Activated CD4-positive, alpha-beta T cell treated with anti-CD3 and anti-CD28 coated beads for 24 hours (primary cell): Measurements from ENCODE around the gene EPS8L2.

Experiments
- DNase-seq, 2 donors: peaks; one replicate each; pipeline ENCODE4 v3.0.0-alpha.2; 2020; ENCODE audit warnings: low read depth in 2 of 2

EPS8L2 gene

GRCh38 chr11:704781-705645, 1.0 kb upstream of the EPS8L2 start:
- DNase-seq, result no peak

- no peak for DNase-seq
These were observed 467 bp downstream of the EPS8L2 start for GRCh38 chr11:706439-706956.

- no peak for DNase-seq
These were observed 1.2 kb downstream of the EPS8L2 start for GRCh38 chr11:706957-707816.

- no peak for DNase-seq
These were observed 1.9 kb downstream of the EPS8L2 start for GRCh38 chr11:707817-708420.

- DNase-seq, result no peak
These were observed 2.5 kb downstream of the EPS8L2 start for GRCh38 chr11:708511-708910.

GRCh38 chr11:709109-709997, 3.3 kb downstream of the EPS8L2 start:
- no peak for DNase-seq

- no peak for DNase-seq
These were observed 8.4 kb downstream of the EPS8L2 start for GRCh38 chr11:714436-714835.

GRCh38 chr11:719214-720016, 13.4 kb downstream of the EPS8L2 start:
- no peak for DNase-seq

GRCh38 chr11:720017-720641, 14.1 kb downstream of the EPS8L2 start:
- no peak for DNase-seq

- peak in 1 of 2 donors; percentile 39 for DNase-seq
These were observed 14.7 kb downstream of the EPS8L2 start for GRCh38 chr11:720642-721246.

- DNase-seq, result no peak
These were observed 15.3 kb downstream of the EPS8L2 start for GRCh38 chr11:721247-721740.

- DNase-seq, result peak in 1 of 2 donors; percentile 33
These were observed 15.8 kb downstream of the EPS8L2 start for GRCh38 chr11:721741-722345.

GRCh38 chr11:722346-722811, 16.3 kb downstream of the EPS8L2 start:
- no peak for DNase-seq

- DNase-seq, result no peak
These were observed 17.3 kb downstream of the EPS8L2 start for GRCh38 chr11:723120-723883.

GRCh38 chr11:724049-724777, 18.2 kb downstream of the EPS8L2 start:
- DNase-seq, result no peak

GRCh38 chr11:724778-725386, 18.9 kb downstream of the EPS8L2 start:
- no peak for DNase-seq
